Central memory CD8-positive, alpha-beta T cell (primary cell): ENCODE data around the gene SIK3.
"Not testable (repeated sequence)": the region's sequence is repeated elsewhere in the genome, so short reads cannot be mapped to it uniquely, and the experiment has no call there.

Experiments used
- ATAC-seq: fragments of 150-1000 bp; cut with Tn5 transposase; replicated peaks from 2 replicates; pipeline ENCODE4 v1.10.0; 2022; ENCODE audit warnings: mild to moderate bottlenecking, moderate FRiP score, moderate number of reproducible peaks; ENCODE audit not compliant: poor library complexity, severe bottlenecking; ENCODE audit errors: extremely low read depth
- DNase-seq, 2 donors: peaks; one replicate each; pipeline ENCODE4 v3.0.0; 2021; ENCODE audit warnings: low spot score in 2 of 2
- H3K27ac Mint-ChIP-seq: one replicate; pipeline ENCODE4 v1.8.0; 2022; ENCODE audit warnings: low read depth, mild to moderate bottlenecking, moderate library complexity, mixed read lengths
- H3K27me3 Mint-ChIP-seq: one replicate; pipeline ENCODE4 v1.8.0; 2022; ENCODE audit warnings: mixed read lengths
- H3K36me3 Mint-ChIP-seq: one replicate; pipeline ENCODE4 v1.8.0; 2022; ENCODE audit warnings: mild to moderate bottlenecking, moderate library complexity, mixed read lengths; ENCODE audit not compliant: insufficient read depth
- H3K4me1 Mint-ChIP-seq: one replicate; pipeline ENCODE4 v1.8.0; 2022; ENCODE audit warnings: mixed read lengths
- H3K4me3 Mint-ChIP-seq: one replicate; pipeline ENCODE4 v1.8.0; 2022; ENCODE audit warnings: mild to moderate bottlenecking, moderate library complexity, mixed read lengths
- H3K9me3 Mint-ChIP-seq: one replicate; pipeline ENCODE4 v1.8.0; 2022; ENCODE audit warnings: mixed read lengths

Gene SIK3

DNA sequence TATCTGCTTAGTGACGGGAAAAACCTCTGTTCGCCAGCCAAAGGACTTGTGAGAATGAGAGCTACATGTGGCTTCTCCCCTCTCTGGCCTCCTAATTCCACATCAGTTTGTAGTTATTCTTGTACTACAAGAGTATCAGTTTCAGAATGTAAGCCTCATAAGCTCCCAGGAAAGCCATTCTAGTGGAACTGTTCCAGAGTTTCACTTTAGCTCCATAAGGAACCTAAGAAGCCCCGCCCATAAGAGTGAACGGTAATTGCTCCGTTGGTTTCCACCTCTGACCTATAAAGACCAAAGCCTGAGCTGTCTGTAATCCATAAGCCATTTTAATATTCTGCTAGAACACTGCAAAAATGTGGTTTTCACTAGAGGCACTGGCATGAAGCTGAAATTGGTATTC lies 53.0 kb downstream of the SIK3 start:
- DNase-seq, result no peak
- Mint-ChIP-seq H3K27me3 (no peaks in the 10 kb centered on the region), H3K9me3 (no peaks in the 10 kb centered on the region), H3K36me3 (peaks cover 21% of the 10 kb centered on the region), H3K27ac (no peak overlapping the region), H3K4me1 (peaks cover 73% of the 10 kb centered on the region), H3K4me3 (no peak overlapping the region)
- peak; percentile 13 for ATAC-seq

- Mint-ChIP-seq H3K36me3 (peaks cover 18% of the 10 kb centered on the region), H3K9me3 (no peaks in the 10 kb centered on the region), H3K27me3 (no peaks in the 10 kb centered on the region), H3K27ac (no peak overlapping the region), H3K4me3 (no peak overlapping the region), H3K4me1 (peaks cover 79% of the 10 kb centered on the region)
- DNase-seq, result no peak
- ATAC-seq, result no peak
Measured at GRCh38 chr11:117044287-117045035, 53.8 kb downstream of the SIK3 start.

- DNase-seq (no peak), ATAC-seq (no peak)
- H3K27ac Mint-ChIP-seq, result peak overlapping the region; percentile 66
- no peaks in the 10 kb centered on the region for H3K9me3 Mint-ChIP-seq
- H3K36me3 Mint-ChIP-seq, result peaks cover 16% of the 10 kb centered on the region
- H3K4me3 Mint-ChIP-seq, result no peak overlapping the region
- H3K4me1 Mint-ChIP-seq, result peaks cover 86% of the 10 kb centered on the region
- H3K27me3 Mint-ChIP-seq, result no peaks in the 10 kb centered on the region
Measured at GRCh38 chr11:117042689-117043088, 55.5 kb downstream of the SIK3 start.

- ATAC-seq (peak; percentile 15), DNase-seq (no peak)
- Mint-ChIP-seq H3K27me3 (no peaks in the 10 kb centered on the region), H3K4me3 (no peak overlapping the region), H3K9me3 (no peaks in the 10 kb centered on the region), H3K27ac (no peak overlapping the region), H3K36me3 (peaks cover 14% of the 10 kb centered on the region), H3K4me1 (peaks cover 75% of the 10 kb centered on the region)
Measured at GRCh38 chr11:117039900-117040299, 58.3 kb downstream of the SIK3 start.

DNA sequence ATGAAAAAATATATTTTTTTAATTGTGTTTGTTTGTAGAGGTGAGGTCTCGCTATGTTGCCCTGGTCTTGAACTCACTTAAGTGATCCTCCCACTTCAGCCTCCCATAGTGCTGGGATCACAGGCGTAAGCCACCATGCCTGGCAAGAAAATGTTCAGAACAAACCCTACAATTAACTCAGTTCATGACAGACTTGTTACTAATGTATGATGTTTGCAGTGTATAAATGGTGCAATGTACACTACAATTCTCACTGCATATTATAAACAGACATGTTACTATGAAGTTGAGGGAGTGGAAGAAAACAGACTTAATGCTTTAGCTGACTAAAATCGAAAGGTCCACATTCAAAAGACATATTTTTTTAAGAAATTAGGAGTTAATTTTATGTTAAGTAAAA lies 59.0 kb downstream of the SIK3 start:
- no peak for ATAC-seq
- H3K9me3 Mint-ChIP-seq, result no peaks in the 10 kb centered on the region
- peaks cover 71% of the 10 kb centered on the region for H3K4me1 Mint-ChIP-seq
- no peak for DNase-seq
- H3K27ac Mint-ChIP-seq, result no peak overlapping the region
- H3K27me3 Mint-ChIP-seq, result no peaks in the 10 kb centered on the region
- no peak overlapping the region for H3K4me3 Mint-ChIP-seq
- H3K36me3 Mint-ChIP-seq, result peaks cover 13% of the 10 kb centered on the region

- no peak for DNase-seq
- Mint-ChIP-seq H3K4me1 (peaks cover 69% of the 10 kb centered on the region), H3K4me3 (peak overlapping the region; percentile 0), H3K27me3 (no peaks in the 10 kb centered on the region), H3K9me3 (no peaks in the 10 kb centered on the region), H3K27ac (peak overlapping the region; percentile 16), H3K36me3 (peaks cover 11% of the 10 kb centered on the region)
- ATAC-seq, result peak; percentile 31
Measured at GRCh38 chr11:117037975-117038350, 60.3 kb downstream of the SIK3 start.

DNA sequence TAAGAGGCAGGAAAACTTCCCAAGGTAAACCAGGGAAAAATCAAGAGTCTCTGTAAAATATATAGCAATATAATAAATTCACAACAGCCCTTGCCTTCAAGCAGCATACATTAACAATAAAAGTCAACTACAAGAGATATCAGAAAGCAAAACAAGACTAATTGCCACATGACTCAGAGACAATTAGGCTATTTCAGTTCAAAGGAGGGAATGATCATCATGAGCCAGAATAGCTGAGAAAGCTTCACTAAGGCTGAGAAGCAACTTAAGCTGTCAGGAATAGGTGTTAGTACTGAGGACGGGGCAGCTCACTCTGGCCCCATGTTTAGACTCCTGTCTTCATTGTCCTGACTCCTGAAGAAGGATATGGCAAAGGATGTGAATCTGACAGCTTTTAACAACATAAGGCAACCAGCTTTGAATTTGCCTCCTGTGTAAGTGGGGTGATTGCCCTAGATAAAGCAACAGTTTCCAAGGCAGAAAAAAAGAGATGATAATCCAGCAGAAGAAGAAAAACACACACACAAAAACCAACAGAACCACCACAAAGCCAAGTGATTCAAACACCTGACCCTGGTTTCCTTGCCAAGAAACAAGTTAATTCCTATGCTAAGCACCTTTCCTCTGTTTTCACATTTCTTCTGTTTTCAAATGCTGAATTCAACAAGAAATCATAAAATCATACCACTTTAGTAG lies 60.8 kb downstream of the SIK3 start:
- Mint-ChIP-seq H3K36me3 (peaks cover 10% of the 10 kb centered on the region), H3K4me1 (peaks cover 68% of the 10 kb centered on the region), H3K27ac (peak overlapping the region; percentile 16), H3K27me3 (no peaks in the 10 kb centered on the region), H3K9me3 (no peaks in the 10 kb centered on the region), H3K4me3 (peak overlapping the region; percentile 0)
- ATAC-seq (peak; percentile 48), DNase-seq (no peak)

DNA sequence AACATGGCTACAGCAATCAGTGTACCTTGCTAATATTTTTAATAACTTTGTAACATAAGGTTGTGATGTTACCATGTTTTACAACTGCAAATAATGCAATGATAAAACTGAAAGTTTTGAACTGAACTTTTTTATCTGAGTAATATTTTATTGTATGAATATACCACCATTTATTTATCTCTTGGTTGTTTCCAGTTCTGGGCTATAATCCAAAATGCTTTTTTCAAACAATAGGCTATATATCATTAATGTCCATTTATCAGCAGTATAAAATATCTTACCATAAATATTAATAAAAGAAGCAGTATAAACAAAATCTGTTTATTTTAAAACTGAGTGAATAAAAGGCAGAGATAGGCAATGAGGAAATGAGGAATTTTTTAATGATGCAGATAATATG lies 63.3 kb downstream of the SIK3 start:
- H3K4me3 Mint-ChIP-seq, result no peak overlapping the region
- no peaks in the 10 kb centered on the region for H3K27me3 Mint-ChIP-seq
- ATAC-seq, result no peak
- H3K36me3 Mint-ChIP-seq, result peaks cover 15% of the 10 kb centered on the region
- DNase-seq, result no peak
- H3K4me1 Mint-ChIP-seq, result peaks cover 50% of the 10 kb centered on the region
- no peaks in the 10 kb centered on the region for H3K9me3 Mint-ChIP-seq
- no peak overlapping the region for H3K27ac Mint-ChIP-seq

DNA sequence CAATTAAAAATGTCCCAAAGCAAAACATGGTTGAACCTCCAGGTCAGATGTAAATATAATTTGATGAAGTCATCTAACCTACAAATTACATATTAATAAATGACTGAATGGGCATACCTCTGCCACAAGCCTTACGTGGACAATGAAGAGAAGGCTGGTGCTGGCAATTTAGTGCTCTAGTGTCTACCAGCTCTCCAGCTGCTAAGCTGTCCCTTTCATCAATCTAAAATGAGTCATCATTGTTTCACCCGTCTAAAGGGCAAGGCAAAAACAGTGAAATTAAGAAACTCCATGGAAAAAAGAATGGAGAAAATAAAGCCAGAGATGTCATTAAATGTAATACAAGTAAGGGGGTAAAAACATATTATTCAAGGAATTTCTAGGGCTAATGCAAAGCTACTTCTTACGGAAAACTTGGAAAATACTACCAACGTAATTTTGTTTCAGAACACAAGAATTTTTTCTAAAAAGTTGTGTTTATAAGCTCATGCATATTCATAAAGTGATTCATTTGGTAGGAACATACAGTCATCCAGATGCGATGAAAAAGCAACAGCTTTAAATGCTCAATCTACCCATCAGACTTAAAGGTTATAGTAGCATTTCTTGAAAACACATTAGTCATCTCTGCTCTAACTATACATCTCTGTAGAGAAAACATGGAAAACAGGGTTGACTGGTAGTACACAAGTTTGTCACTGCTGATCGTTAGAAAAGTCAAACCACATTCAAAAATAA lies 71.5 kb downstream of the SIK3 start:
- Mint-ChIP-seq H3K36me3 (peaks cover 8% of the 10 kb centered on the region), H3K4me1 (peaks cover 65% of the 10 kb centered on the region), H3K9me3 (no peaks in the 10 kb centered on the region), H3K4me3 (no peak overlapping the region), H3K27ac (no peak overlapping the region), H3K27me3 (no peaks in the 10 kb centered on the region)
- DNase-seq, result no peak
- no peak for ATAC-seq

DNA sequence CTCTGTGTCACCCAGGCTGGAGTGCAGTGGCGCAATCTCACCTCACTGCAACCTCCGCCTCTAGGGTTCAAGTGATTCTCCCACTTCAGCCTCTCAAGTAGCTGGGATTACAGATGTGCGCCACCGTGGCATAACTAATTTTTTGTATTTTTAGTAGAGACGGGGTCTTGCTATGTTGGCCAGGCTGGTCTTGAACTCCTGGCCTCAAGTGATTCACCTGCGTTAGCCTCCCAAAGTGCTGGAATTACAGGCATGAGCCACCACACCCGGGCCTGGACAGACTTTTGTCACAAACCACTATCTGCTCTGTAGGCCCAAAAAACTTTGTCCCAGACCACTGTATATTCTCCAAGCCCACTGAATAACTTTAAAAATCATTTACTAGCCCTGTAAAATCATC lies 74.5 kb downstream of the SIK3 start:
- Mint-ChIP-seq H3K36me3 (peaks cover 10% of the 10 kb centered on the region), H3K4me1 (peaks cover 78% of the 10 kb centered on the region)
- not testable (repeated sequence) for H3K27me3 Mint-ChIP-seq, H3K9me3 Mint-ChIP-seq, H3K4me3 Mint-ChIP-seq, H3K27ac Mint-ChIP-seq, ATAC-seq, DNase-seq

DNA sequence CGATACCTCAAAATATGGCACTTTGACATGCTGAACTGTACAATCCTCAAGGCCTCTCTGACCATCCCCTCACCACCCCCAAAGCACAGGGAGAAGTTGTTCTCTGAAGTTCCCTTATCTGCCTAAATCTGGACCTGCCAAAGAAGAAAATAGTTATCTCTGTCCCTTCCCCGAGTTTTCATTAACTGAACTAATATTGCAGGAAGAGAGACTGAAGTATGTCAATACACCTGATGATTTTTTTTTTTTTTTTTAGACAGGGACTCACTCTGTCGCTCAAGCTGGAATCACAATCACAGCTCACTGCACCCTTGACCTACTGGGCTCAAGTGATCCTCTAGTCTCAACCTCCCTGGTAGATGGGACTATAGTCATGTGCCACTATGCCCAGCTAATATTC lies 75.0 kb downstream of the SIK3 start:
- no peaks in the 10 kb centered on the region for H3K27me3 Mint-ChIP-seq
- H3K9me3 Mint-ChIP-seq, result no peaks in the 10 kb centered on the region
- H3K36me3 Mint-ChIP-seq, result peaks cover 11% of the 10 kb centered on the region
- H3K4me1 Mint-ChIP-seq, result peaks cover 77% of the 10 kb centered on the region
- H3K27ac Mint-ChIP-seq, result peak overlapping the region; percentile 38
- no peak for DNase-seq
- no peak for ATAC-seq
- H3K4me3 Mint-ChIP-seq, result peak overlapping the region; percentile 10

DNA sequence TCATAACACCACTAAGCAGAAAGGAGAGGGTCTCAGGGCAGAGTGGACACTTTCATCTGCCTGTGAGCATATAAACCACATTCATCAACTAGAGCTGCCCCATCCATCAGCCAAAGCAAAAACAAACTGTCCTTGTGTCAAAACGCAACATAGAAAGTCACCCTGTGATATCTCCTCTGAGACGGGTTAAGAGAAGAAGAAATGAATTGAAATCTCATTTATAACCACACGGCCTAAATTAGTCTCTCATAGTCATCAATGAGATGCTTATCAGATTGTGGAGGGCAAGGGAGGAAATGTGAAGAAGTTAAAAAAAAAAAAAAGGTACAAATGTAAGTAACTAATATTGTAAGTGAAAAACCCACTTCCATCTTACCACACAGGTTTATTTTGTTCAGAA lies 75.7 kb downstream of the SIK3 start:
- DNase-seq, result no peak
- ATAC-seq, result peak; percentile 84
- Mint-ChIP-seq H3K27ac (peak overlapping the region; percentile 38), H3K4me3 (peak overlapping the region; percentile 23), H3K4me1 (peaks cover 76% of the 10 kb centered on the region), H3K27me3 (no peaks in the 10 kb centered on the region), H3K9me3 (no peaks in the 10 kb centered on the region), H3K36me3 (peaks cover 12% of the 10 kb centered on the region)
